Fibroblast of pulmonary artery (primary cell): ENCODE measurements around the gene ZNF408.

Experiments
- DNase-seq: peaks from one replicate; pipeline ENCODE4 v3.0.0-alpha.2; 2010; ENCODE audit warnings: low read depth
- H3K4me3 ChIP-seq: replicated peaks from 2 replicates; pipeline ENCODE4 v1.5.1; 2011; ENCODE audit warnings: low read depth, mild to moderate bottlenecking, control low read depth, low read length, moderate library complexity
- TF ChIP-seq, protein P1 (sequence below): IDR thresholded peaks from 2 replicates; pipeline ENCODE4 v1.5.1; 2011; ENCODE audit warnings: mild to moderate bottlenecking, control low read depth, low read length, inconsistent platforms; ENCODE audit errors: missing control alignments

Gene ZNF408

DNA sequence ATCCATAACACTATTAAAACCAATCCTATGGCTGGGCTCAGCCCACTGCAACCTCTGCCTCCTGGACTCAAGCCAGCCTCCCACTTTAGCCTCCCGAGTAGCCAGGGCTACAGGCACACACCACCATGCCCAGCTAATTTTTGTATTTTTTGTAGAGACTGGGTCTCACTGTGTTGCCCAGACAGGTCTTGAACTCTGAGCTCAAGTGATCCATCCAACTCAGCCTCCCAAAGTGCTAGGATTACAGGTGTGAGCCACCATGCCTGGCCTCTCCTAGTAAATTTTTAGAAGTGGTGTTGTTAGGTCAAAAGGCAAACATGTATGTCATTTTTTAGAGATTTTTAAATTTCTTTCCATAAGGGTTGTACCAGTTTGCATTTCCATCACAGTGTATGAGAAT is 32.4 kb downstream of the ZNF408 start:
- TF ChIP-seq, protein P1, sequence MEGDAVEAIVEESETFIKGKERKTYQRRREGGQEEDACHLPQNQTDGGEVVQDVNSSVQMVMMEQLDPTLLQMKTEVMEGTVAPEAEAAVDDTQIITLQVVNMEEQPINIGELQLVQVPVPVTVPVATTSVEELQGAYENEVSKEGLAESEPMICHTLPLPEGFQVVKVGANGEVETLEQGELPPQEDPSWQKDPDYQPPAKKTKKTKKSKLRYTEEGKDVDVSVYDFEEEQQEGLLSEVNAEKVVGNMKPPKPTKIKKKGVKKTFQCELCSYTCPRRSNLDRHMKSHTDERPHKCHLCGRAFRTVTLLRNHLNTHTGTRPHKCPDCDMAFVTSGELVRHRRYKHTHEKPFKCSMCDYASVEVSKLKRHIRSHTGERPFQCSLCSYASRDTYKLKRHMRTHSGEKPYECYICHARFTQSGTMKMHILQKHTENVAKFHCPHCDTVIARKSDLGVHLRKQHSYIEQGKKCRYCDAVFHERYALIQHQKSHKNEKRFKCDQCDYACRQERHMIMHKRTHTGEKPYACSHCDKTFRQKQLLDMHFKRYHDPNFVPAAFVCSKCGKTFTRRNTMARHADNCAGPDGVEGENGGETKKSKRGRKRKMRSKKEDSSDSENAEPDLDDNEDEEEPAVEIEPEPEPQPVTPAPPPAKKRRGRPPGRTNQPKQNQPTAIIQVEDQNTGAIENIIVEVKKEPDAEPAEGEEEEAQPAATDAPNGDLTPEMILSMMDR = no peak
- DNase-seq = no peak
- no peak overlapping the region for H3K4me3 ChIP-seq

DNA sequence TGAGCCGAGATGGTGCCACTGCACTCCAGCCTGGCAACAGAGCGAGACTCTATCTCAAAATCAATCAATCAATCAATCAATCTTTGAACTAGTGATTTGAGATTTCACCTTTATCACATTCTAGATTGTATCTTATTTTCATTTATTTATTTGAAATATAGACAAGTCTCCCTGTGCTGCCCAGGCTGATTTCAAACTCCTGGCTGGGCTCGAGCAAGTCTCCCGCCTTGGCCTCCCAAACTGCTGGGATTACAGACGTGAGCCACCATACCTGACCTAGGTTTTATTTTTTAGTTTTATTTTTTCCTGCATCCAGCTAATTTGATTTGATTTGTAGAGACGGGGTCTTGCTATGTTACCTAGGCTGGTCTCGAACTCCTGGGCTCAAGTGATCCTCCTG is 35.3 kb downstream of the ZNF408 start:
- TF ChIP-seq, protein P1 = no peak
- no peak for DNase-seq
- H3K4me3 ChIP-seq = no peak overlapping the region

DNA sequence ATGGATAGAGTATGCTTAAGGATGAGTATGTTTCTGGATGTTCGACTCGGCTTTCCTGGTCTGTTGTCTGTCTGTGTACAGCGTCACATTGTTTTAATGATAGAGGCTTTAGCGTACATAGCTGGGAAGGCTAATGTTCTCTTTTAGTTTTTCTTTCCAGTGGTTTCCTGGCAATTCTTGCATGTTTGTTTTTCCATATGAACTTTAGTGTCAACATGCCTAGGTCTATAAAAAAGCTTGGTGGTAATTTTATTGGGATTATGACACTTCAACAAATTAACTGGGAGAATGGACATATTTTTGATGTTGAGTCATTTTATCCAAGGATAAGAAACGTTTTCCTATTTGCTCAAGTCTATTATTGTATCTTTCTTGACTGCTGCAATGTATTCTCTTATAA is 35.8 kb downstream of the ZNF408 start:
- no peak overlapping the region for H3K4me3 ChIP-seq
- no peak for DNase-seq
- TF ChIP-seq, protein P1 = no peak

DNA sequence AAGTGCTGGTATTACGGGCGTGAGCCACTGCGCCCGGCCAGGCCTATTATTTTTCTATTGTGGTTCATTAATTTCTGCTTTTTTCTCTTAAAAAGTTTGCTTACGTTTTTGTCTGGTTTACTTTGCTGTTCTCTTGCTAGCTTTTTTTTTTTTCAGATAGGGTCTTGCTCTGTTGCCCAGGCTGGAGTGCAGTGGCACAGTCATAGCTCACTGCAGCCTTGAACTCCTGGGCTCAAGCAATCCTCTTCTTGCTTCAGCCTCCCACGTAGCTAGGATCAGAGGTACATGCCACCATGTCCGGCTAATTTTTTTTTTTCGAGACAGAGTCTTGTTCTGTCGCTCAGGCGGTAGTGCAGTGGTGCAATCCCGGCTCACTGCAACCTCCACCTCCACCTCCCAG is 36.9 kb downstream of the ZNF408 start:
- H3K4me3 ChIP-seq = no peak overlapping the region
- TF ChIP-seq, protein P1 = no peak
- no peak for DNase-seq

DNA sequence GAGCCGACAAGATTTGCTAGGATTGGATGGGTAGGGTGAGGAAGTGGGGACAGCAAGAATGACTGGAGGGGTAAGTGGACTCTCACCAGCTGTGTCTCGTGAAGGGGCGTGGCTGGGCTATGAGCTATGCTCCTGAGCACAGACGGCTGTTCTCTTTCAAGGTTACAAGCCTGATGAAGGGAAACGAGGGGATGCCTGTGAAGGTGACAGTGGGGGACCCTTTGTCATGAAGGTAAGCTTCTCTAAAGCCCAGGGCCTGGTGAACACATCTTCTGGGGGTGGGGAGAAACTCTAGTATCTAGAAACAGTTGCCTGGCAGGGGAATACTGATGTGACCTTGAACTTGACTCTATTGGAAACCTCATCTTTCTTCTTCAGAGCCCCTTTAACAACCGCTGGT is 38.1 kb downstream of the ZNF408 start:
- H3K4me3 ChIP-seq = no peak overlapping the region
- TF ChIP-seq, protein P1 = no peak
- DNase-seq = no peak

GRCh38 chr11:46741600-46742484 is 41.0 kb downstream of the ZNF408 start:
- DNase-seq = no peak
- TF ChIP-seq, protein P1 = no peak
- H3K4me3 ChIP-seq = no peak overlapping the region

- TF ChIP-seq, protein P1 = no peak
Measured at GRCh38 chr11:46743043-46743442, 42.2 kb downstream of the ZNF408 start.

More at GRCh38 chr11:46743043-46743442, 42.2 kb downstream of the ZNF408 start:
- no peak overlapping the region for H3K4me3 ChIP-seq
- DNase-seq = no peak
